GM18520 (cell line): ENCODE measurements around the gene LIF.

Experiments used
- ATAC-seq: cut with Tn5 transposase; IDR thresholded peaks from one replicate; pipeline ENCODE4 v1.9.1; 2021; ENCODE audit not compliant: unreplicated experiment

LIF gene

DNA sequence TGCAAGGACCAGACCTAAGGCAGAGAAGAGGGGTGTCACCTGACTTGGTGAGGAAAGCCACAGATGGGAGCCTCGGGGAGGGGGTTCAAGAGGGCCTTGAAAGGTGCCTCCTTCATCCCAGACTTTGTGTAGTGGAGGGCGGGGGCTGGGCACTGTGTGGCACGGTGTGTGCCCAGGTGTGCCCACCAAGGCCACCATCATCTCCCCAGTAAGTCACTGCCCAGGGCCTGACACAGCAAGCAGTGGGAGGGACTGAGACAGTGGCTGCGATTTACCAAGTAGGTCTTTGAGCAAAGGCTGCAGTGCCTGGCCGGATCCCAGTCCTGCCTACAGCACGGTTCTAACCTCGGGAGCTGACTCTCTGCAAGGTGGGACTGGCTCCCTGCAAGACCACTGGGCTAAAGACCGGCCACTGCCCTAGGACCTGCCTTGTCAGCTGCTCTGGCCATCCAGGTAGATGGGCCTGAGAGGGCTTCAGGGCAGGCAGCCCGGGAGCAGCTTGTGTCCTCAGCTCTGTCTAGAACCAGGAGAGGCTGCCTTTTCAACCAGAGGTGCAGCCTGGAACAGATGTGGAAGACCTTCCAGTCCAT, 18.7 kb upstream of the LIF start:
- no peak for ATAC-seq

GRCh38 chr22:30263883-30264282, 17.3 kb upstream of the LIF start:
- no peak for ATAC-seq

DNA sequence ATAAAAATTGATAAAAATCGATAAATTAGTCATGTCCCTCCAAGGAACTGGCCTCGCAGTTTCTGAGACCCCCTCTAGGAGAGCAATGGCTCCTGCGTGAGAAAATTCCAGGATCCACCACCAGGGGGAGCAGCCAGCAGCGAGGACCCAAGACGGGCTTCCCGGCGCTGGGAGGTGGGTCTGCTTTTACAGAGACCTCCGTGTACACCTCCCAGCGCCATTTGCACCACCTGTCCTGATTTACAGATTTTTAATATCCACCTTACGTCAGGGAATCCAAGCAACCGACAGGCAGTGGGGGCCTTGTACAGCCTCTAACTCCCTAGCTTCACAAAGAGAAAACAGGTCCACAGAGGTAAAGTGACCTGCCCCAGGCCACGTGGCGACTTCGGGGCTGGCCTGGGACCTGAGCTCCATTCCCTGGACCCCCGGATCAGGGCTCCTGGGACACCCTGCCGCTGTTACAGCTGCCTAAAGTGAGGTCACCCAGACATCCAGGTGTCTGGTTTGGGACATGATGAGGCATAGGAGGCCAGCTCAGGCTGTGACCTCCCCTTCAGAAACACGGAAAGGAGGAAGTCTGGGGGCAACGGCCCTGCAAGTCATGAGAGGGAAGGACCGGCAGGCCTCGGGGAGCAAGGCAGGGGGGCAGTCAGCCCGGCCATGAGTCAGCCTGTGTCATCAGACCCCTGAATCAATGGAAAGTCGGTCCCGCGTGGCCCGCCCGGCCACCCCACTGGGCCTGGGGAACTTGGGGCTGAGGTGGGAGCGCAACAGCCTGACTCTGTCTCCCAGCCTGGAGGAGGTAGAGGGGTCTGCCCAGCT, 16.6 kb upstream of the LIF start:
- no peak for ATAC-seq

GRCh38 chr22:30262112-30262511, 15.6 kb upstream of the LIF start:
- no peak for ATAC-seq

- ATAC-seq: no peak
Measured at GRCh38 chr22:30261134-30261533, 14.6 kb upstream of the LIF start.

DNA sequence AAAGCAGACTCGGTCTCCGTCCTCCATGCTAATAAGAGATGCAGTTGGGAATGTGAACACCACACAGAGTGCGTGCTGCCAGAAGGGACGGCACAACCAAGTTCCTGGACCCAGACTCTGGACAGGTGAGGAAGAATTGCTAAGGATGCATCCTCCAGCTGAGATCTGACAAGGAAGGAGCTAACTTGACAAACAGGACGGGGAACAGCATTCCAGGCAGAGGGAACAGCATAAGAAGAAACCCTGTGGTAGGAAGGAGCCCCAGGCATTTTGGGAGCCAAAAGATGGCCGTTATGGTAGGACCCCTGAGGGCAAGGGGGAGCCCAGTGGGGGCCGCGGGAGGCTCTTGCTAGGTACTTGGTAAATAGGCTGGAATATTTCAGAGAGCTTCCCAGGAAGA, 14.1 kb upstream of the LIF start:
- ATAC-seq: no peak

- ATAC-seq: no peak
Measured at GRCh38 chr22:30260276-30260675, 13.7 kb upstream of the LIF start.

DNA sequence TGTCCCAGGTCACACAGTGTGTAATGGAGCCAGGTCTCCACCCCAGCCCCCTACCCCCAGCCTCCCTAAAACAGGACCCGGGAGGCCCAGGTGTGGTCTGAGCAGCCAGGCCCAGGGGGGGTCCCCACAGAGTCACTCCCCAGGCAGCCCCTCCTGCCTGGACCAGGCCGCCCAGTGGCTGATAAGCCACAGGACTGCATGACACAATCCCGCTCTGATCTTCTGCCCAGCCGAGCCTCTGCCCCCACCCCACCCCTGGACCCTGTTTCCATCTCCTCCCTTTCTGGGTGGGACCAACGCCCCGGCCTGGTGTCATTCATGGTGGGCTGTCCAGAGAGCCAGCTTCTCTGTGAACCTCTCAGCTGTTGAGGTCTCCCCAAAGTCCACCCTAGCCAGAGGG, 7.8 kb upstream of the LIF start:
- ATAC-seq: no peak

DNA sequence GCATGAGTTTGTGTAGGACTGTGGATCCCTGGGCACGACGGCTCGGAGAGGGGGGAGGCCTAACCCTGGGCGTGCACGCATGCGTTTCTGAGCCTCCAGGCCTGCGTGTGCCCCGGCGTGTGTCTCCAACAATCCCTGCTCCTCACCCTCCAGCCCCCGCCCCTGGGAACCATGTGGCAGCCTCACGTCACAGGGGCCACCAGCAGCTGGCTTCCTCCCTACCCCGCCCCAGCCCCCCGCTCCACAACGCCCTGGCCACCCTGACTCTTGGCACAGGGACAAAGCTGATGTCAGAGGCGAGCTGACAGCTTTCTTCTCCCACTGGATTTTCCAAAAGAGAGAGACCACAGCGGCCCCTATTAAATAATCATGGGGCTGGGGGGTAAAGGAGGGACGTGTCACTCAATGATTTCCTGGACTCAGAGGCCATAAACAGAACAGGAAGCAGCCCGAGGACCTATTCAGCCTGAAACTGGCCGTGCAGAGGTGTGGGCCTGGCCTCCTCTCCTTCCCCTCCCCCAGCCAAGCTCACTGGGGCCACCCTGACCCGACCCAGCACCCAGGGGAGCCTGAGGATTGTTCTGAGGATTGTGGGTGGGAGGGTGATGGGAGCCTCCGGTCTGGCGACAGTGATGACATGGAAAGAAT, 6.8 kb upstream of the LIF start:
- no peak for ATAC-seq

DNA sequence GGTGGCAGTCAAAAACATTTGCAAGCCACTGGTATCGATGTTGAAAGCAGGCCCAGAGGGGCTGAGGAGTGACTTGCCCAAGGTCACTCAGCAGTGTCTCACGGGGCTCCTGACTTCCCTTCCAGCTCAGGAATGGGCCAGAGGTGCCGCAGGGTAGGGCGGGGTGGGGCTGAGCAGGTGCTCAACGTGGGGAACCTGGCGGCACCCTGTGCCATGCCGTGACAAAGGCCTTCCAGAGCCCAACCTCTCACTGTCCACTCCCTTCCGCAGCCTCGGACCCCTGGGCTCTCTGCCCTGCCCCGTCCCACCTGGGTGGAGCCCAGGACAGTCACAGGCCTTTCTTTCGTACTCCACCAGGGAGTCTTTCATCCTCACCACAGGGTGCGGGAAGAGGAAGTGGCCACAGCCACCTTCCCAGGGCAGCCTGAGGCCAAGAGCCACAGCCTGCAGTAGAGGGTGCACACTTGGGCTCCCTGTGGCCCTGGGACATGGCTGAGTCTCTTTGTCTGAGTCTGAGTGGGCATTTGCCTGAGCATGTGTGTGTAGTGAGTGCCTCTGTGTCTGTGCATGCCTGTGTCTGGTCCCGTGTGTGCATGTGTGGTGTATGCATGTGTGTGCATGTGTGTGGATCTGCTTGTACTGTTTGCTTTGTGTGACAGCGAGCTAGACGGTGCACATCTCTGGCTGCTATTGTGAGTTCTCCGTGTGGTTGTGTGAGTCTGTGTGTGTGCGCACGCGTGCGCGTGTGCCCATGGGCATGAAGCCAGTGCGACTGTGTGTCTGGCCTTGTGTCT, 6.0 kb upstream of the LIF start:
- no peak for ATAC-seq

- no peak for ATAC-seq
Measured at GRCh38 chr22:30251711-30252110, 5.2 kb upstream of the LIF start.

DNA sequence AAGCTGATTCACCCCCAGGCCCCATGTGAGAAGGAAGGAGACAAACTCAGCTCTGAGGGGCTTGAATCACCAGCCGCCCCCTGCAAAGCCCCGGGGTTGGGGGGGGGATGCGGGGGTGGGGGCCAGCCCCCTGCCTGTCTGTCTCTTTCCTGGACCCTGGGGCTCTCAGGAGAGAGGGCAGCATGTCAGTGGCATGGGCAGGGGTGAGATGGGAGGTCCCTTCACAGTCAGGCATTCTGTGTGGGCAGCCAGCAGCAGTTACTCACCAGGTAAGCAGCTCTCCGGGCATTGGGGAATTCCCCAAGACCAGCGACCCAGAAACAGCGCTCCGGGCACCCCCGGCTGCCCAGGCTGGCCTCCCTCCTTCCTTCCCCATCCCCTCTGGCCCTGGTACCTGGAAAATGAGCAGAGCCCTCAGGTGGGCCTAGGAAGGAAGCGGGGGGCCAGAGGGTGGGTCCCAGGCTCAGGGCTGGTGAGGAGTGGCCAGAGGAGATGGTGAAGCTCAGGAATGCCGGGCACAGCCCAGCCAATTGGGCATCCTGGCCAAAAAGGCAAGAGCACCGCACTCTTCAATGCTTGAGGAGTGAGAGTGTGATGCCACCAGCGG, 4.2 kb upstream of the LIF start:
- no peak for ATAC-seq

DNA sequence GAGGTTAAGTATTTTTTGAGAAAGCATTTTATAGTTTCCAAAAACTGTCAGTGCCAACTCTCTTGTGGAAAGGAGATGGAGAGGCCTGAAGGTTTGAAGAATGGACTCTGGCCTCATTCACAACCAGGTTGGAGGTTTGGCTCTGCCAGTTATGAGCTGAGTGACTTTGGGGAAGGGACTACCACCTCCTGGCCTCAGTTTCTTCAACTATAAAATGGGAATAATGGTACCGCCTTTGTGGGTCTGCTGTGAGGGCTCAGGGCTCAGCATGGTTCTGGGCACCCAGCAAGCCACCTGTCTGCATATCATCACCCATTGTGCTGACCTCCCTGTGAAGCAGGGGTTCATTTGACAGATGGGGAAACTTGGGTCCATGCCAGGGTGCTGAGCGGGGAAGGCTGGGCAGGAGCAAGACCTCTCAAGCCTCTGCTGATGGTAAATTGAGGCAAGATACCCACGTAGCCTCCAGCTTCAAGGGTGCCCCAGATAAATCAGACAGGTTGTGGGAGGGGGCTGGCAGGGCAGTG, 3.5 kb upstream of the LIF start:
- no peak for ATAC-seq

DNA sequence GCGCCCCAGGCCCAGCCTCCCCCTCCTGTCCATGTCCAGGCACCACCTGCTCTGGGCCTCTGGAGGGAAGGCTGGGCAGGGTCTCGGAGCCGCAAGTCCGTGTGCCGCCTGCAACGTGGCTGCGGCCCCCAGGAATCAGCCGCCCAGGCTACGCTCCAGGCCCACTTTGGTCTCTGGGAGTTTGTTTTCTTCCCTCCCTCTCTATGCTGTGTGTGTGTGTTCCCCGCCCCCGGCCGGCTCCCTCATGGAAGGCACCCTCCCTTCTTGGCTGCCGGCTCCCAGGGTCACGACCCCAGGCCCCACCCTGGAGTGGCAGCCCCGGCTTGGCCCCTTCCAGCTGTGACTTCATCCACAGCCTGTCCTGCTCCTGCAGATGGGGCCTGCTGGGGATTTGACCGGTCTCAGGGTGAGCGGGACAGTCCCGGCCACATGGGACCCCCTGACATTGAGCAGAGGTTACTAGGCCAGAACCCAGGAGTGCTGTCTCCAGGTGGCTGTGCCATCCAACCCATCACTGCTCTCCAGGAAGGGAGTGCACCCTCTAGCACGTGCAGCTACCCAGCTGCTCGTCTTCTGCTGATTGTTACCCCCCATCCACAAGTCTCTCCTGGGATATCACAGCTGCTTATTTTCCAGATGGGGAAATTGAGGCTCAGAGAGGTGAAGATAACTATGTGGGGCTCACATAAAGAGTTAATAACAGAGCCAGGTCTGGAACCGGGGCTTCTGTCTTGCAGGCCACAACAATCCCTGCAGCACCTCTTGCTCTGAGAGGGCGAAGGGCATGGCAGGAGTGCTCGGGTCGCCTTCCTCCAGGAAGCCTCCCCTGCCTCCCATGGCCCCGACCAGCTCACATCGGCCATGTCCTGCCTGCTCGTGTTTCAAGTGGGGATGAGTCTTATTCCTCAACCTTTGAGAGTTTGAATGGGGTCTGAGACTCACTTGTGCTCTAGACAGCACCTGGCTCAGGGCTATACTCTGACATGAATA, 2.8 kb upstream of the LIF start:
- no peak for ATAC-seq

- ATAC-seq: no peak
Measured at GRCh38 chr22:30248484-30248883, 1.9 kb upstream of the LIF start.

DNA sequence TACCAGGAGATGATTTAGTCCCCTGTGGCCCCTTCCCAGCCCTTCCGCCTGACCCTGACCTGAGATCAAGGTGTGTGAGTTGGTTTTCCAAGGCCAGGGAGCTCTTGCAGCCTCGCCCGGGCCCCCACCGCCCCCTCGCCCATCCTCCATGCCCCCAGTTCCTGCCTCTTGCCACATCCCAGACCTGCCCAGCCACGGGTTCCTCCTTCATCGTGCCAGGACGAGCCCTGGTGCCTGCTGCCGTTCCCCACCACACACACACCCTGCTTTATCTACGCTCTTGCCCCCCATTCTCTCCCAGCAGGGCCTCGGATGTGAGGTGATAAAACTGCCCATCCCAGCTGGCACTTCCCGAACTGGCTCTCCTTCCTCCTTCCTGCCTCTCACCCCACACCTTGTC, 1.4 kb upstream of the LIF start:
- no peak for ATAC-seq

GRCh38 chr22:30247561-30247960, 1.0 kb upstream of the LIF start:
- ATAC-seq: no peak

DNA sequence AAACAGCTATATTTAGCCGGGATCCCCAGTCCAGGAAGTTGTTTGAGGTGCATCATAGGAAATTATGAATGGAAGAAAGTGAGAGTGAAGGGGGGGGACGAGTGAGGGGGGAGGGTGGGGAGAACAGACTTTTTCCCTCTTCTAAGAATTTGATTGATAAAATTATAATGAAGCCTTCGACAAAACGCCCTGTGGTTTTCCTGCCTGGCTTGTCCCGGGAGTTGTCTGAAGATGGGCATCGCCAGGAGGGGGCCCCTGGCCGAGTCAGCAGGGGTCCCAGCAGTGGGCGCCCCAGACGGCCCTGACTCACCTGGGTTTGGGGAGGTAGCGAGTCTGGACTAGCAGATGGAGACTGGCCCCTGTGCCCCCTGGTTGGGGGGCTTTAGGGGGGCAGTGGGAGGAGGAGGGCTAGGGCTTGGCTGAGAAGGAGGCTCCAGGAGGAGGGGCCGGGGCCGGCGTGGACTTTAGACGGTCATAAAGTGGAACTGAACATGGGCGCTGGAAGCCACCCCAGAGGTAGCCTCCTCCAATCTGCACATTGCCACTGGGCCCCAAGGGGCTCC, 336 bp upstream of the LIF start:
- no peak for ATAC-seq
